ENCODE data around the gene TJP1.

Gene TJP1

GRCh38 chr15:29822100-29822683, at the start of gene TJP1:
Gene TJP1 (minus strand): TSS chr15:29822468. CDS start chr15:29822028, 440 bp downstream.
- DNase-seq, result no peak

- no peak for DNase-seq
These were observed 49.1 kb upstream of the TJP1 start for GRCh38 chr15:29871401-29871800.

DNA sequence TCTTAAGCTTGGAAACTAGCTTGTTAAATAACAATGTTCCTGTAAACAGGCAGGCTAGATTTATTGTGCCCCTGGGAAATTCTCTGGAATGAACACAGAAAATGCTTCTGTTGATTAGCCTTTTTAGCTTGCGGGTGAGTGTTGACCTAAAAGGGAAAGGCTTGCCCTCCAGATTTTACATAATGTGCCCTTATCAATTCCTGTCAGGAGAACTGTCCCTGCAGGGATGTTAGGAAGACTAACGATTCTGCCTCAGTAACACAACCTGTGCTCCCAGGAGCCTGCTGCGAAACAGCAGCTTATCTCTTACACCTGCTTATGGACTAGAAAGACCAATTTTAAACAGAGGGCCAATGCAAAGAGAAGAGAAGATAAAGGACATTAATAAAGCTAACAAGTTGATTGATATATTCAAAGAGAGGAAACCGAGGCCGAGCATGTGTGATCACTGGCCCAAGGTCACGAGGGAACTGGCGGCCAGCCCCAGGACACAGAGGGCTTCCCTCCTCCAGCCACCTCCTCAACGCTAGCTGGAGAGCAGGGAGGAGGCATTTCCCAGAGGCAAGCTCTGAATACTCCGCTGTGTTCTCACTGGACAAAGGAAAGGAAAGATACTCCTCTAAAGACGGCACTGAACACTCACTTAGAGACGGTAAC, 48.4 kb upstream of the TJP1 start:
- DNase-seq, result no peak

GRCh38 chr15:29867241-29868000, 45.2 kb upstream of the TJP1 start:
- DNase-seq, result no peak

DNA sequence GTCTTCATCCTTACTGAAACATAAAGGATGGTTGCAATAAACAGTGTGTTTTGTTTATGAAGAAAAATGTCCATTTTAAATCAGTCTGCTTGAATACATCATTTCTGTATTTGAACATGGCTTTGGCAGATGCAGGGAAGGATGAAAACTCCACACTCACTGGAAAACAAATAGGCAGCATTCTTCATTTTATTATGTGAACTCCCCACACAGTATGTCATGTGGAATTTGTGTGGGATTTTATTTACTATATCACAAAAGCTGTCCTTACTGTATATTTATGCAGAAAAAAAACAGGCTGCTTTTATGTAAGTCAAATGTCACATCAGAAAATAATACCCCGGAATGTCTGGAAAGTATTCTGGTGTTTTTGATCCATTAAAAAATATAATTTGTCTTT, 44.1 kb upstream of the TJP1 start:
- no peak for DNase-seq

DNA sequence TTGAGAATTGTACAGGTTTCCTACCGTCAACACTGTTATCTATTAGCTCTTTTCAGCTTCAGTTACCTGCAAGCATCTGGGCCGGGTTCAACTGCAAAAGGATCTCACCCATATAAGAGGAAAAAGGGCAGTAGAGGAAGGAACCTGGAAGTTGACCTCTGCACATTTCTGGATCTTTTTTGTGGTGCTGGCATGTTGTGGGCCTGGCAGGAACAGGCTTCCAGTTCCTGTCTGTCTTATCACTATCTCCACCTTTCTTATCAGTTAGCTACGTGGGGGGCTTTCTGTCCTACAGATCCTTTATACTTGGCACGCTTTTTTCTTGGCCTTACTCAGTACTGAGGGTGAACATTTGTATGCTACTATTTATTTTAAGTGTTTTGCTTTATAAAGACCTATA, 42.2 kb upstream of the TJP1 start:
- DNase-seq, result no peak

- DNase-seq, result no peak
These were observed 41.2 kb upstream of the TJP1 start for GRCh38 chr15:29863438-29863837.

DNA sequence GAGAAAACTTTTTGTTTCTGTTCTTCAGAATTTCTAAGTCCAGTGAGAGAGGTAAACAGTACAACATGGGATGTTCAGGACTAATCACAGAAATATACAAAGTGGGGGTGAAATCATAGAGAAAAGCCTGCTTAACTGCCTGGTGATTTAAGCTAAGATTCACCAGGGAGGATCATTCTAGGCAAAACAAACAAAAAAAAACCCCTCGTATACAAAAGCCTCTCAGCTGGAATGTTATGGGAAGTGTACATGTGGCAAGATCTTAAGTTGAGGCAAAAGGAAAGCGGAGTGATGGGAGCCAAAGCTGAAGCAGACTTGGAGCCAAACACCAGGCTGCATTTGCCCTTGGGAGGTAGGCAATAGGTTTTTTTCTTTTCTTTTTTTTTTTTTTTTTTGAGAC, 40.0 kb upstream of the TJP1 start:
- no peak for DNase-seq

DNA sequence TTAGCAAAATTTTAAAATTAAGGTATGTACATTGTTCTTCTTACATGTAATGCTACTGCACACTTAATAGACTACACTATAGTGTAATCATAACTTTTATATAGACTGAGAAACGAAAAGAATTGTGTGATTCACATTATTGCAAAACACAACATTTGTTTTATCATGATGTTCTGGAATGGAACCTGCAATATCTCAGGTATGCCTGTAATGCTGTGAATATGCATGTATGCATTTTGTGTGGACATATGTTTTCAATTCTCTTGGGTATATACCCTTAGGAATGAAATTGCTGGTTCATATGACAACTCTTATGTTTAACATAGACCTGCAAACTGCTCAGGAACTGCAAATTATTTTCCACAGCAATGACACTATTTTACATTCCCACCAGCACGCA, 38.6 kb upstream of the TJP1 start:
- DNase-seq, result no peak

- DNase-seq, result no peak
These were observed 37.9 kb upstream of the TJP1 start for GRCh38 chr15:29859973-29860715.

GRCh38 chr15:29859293-29859692, 37.0 kb upstream of the TJP1 start:
- no peak for DNase-seq

- no peak for DNase-seq
These were observed 35.0 kb upstream of the TJP1 start for GRCh38 chr15:29857221-29857789.

GRCh38 chr15:29854413-29854812, 32.1 kb upstream of the TJP1 start:
- DNase-seq, result no peak

GRCh38 chr15:29853211-29853987, 31.1 kb upstream of the TJP1 start:
- no peak for DNase-seq

DNA sequence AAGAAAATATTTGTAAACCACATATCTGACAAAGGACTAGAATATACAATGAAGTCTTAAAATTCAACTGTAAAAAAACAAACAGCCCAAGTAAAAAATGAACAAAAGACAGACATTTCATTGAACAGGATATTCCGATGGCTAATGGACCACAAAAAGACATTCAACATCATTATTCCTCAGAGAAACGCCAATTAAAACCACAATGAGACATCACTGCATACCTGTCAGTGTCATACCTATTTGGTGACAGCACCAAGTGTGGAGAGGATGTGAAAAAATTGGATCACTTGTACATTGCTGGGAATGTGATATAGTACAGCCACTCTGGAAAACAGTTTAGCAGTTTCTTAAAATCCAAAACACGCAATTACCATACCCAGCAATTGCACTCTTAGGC, 29.9 kb upstream of the TJP1 start:
- DNase-seq, result no peak

DNA sequence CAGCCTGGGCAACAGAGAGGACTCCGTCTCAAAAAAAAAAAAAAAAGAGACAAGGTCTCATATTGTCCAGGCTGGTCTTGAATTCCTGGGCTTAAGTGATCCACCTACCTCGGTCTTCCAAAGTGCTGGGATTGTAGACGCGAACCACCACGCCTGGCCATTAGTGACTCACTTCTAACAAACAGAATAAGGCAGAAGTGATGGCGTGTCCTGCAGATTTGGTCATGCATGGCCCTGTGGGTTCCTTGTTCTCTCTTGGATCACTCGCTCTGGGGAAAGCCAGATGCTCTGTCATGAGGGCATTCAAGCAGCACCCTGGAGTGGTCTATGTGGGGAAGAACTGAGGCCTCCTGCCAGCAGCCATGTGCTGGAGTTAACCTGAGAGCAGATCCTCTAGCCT, 27.4 kb upstream of the TJP1 start:
- DNase-seq, result no peak

GRCh38 chr15:29849218-29849617, 26.9 kb upstream of the TJP1 start:
- DNase-seq, result no peak

DNA sequence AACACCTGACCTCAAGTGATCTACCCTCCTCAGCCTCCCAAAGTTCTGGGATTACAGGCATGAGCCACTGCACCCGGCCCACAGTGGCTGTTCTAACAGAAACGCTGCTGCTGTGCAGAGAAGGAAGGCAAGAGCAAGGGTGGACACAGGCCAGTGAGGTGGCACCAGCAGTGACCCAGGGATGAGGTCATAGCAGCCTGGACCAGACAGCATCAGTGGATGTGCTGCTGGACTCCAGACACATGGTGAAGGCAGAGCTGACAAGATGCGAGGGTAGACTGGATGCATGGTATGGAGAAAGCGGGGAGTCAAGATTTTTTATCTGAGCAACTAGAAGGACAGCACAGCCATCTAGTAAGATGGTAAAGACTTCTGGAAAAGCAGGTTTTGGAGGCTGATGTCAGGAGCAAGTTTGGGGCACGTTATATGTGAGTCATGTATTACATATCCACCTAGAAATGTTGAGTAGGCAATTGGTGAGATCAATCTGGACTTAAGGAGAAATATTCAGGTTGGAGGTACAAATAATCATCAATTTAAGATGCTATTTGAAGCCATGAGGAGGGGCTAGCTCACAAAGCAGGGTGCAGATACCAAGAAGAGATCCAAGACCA, 22.1 kb upstream of the TJP1 start:
- no peak for DNase-seq

DNA sequence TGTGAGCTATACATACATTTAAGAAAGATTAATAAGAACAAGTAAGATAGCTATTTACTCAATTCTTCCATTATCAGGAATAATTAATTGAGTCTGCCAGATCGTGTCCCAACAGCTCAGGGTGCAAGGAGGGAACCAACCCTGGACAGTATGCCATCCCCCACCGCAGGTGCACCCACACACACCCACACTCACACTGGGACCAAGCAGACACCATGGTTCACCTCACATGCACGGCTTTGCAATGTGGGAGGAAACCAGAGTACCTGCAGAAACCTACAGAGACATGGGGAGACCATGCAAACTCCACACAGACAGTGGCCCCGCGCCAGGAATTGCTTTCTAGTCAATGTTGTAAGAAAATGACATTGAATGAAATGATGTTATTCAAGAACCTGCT, 20.0 kb upstream of the TJP1 start:
- DNase-seq, result no peak

GRCh38 chr15:29840926-29841325, 18.7 kb upstream of the TJP1 start:
- no peak for DNase-seq

DNA sequence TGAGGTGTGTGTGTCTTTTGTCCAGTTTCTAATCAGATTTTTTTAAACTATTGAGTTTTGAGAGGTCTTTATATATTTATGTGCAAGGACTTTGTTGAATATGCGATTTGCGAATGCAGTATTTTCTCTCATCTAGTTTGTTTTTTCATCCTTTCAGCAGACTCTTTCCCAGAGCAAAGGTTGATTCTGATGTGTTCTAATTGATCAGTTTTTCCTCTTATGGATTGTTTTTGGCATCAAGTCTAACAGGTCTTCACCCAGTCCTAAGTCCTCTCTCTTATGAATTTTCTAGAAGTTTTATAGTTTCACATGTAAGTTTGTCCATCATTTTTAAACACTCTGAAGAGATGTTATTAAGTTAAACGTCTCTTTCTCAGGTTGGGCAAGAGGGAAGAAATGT, 17.8 kb upstream of the TJP1 start:
- no peak for DNase-seq
